Amniotic stem cell (primary cell): Measurements from ENCODE around the gene PFKL.

Source experiments
- DNase-seq: peaks from one replicate; lab custom pipeline; 2025; lab: John Stamatoyannopoulos, UW

The PFKL gene

DNA sequence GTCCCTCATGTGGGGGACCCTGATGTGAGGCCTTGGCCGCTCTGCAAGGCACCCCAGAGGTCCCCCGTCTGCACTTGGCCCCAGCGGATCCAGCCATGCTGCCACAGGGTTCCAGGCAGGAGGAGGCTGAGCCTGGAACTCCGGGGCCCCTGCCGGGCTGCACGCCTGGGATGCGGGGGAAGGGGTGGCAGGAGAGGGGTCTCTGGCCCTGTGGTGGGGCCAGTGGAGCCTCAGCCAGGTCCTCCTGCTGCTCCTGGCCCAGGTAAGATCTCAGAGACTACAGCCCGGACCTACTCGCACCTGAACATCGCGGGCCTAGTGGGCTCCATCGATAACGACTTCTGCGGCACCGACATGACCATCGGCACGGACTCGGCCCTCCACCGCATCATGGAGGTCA is 12.9 kb downstream of the PFKL start:
- DNase-seq = no peak

- no peak for DNase-seq
These were observed 13.6 kb downstream of the PFKL start for GRCh38 chr21:44313451-44313850.

- DNase-seq = no peak
These were observed 14.3 kb downstream of the PFKL start for GRCh38 chr21:44314128-44314527.

- no peak for DNase-seq
These were observed 14.7 kb downstream of the PFKL start for GRCh38 chr21:44314561-44314960.

- no peak for DNase-seq
These were observed 15.9 kb downstream of the PFKL start for GRCh38 chr21:44315691-44316203.

DNA sequence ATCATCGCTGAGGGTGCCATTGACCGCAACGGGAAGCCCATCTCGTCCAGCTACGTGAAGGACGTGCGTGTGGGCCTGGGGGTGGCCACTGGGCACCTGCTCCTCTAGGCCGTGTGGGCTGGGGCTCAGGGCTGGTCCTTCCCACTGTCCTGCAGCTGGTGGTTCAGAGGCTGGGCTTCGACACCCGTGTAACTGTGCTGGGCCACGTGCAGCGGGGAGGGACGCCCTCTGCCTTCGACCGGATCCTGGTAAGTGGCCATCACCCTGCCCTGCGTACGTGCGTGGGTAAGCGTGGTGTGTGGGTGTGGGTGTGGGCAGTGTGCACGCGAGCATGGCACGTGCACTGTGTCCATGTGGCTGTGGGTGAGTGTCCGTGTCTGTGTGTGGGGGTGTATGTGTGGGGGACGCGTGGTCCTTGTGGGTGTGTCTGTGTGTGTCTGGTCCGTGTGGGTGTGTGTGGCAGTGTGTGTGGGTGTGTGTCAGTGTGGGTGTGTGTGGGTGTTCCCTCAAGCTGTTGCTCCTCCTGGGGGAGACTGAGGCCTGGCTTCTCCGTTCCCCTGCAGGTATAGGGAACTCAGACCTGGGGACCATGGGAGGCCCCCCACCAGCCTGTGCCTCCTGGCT is 16.5 kb downstream of the PFKL start:
- no peak for DNase-seq

DNA sequence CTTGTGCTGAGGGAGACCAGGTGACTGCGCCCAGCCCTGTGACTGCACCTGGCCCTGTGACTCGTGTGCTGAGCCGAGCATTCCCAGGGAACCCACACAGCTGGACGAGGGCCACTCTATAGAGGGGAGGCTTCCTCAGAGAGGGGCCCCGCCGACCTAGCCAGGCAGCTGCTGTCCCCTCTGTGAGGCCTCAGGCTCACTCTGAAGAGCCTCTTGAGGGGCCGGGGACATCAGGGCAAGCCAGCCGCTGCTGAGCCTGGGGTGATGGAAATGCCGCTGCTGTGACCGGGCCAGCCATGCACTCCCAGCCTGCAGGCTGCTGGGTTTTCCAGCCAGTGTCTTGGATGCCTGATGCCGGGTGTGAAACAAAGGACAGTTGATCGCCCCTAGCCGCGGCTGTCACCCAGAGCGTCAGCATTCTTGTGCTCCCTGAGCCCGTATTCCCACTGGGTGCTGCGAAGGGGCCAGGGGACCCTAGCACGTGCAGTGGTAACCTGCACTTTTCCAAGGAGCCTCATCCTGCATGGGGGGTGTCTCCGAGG is 17.5 kb downstream of the PFKL start:
- DNase-seq = no peak

DNA sequence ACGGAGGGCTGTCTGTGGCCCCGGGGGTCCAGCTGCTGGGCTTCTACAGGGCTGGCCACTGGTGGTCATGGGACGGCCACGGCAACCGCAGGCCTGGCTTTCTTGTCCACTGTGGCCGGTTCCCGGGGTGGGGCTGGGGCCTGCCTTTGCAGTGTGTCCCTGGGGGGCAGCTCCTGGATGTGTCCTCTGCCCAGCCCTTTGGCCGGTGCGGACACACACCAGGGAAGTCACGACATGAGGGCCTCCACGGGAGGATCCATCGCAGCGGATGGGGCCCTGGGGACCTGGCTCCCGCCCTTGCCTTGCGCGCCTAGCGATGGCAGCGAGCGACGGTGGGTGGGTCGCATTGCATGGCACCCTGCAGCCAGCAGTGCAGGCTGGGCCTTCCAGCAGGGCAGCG is 18.0 kb downstream of the PFKL start:
- DNase-seq = no peak

DNA sequence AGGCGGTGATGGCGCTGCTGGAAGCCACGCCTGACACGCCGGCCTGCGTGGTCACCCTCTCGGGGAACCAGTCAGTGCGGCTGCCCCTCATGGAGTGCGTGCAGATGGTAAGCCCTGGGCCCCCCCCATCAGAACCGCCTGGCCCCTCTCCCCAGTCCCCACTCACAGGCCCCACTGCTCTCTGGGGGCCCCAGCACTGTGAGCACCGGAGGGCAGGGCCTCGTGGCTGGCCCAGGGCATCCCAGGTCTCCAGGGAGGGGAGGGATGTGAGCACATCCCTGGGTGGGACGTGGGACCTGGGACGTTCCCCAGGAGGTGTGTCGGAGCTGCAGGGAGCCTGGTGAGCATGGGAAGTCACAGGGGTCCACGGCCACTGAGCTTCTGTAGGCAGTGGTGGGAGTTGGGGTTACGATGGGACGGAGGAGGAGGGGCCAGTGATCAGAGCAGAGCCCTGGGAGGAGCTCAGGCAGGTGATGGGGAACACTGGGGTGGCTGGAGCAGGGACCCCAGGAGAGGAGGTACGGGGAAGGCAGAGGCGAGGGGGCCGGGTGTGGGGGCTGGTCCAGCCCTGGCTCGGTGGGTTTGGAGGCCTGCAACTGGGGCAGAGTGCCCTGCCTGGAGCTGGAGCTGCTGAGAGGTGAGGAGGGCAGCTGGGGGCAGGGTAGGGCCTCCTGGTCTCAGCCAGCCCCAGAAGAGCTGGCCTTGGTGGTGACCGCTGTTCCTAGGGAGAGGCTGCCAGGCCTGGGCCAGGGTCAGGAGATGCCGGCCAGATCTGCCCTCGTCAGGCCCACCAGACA is 18.8 kb downstream of the PFKL start:
- DNase-seq = no peak

GRCh38 chr21:44319407-44320065 is 19.7 kb downstream of the PFKL start:
- no peak for DNase-seq

GRCh38 chr21:44320847-44321246 is 21.0 kb downstream of the PFKL start:
- no peak for DNase-seq

DNA sequence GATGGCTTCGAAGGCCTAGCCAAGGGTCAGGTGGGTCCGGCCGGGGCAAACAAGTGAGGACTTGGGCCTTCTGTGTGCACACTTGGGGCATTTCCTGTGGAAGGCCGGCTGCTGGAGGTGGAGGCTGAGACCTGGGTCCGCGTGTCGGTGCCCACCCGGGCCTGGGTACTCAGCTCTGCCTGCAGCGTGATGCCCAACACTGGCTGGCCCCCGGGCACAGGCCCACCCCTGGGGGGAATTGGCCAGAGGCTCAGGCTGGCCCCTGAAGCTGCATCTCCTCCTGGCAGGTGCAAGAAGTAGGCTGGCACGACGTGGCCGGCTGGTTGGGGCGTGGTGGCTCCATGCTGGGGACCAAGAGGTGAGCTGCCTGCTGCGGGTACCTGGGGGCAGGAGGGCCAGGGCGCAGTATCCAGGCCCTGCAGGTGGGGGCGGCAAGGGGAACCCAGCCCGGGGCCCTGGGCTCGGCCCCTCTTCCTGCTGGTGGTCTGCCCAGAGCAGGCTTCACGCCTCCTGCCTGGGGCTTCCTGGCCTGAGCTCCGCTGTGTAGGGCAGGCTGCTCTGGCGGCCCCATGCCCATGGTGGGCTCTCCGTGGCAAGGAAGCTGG is 22.1 kb downstream of the PFKL start:
- DNase-seq = no peak

DNA sequence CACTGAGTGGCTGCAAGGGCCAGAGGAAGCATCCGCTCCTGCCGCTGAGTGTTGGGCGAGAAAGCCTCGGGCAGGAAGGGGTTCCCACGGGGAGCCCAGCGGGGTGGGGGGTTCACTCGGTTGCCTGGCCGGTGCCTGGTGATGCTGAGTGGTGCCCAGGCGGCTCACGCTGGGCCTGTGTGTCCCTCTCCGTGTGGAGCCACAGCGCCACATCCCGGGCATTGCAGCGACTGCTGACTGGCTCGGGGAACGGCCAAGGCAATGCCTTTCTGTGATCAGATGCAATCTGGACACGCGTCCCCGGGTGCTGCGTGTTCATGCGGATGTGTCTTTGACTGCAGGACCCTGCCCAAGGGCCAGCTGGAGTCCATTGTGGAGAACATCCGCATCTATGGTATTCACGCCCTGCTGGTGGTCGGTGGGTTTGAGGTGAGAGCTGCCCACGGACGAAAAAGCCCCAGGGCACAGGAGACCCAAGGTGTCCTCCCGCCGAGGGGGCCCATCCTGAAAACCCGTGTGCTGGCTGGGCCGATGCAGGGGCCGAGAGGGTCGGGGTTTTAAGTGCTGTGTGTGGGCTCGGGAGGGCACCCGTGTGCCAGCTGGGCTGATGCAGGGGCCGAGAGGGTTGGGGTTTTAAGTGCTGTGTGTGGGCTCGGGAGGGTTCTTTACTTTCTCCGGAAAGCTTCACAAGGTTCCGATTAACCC is 22.9 kb downstream of the PFKL start:
- no peak for DNase-seq

- no peak for DNase-seq
These were observed 23.7 kb downstream of the PFKL start for GRCh38 chr21:44323591-44323990.

- DNase-seq = no peak
These were observed 24.4 kb downstream of the PFKL start for GRCh38 chr21:44324106-44324853.

- no peak for DNase-seq
These were observed 24.9 kb downstream of the PFKL start for GRCh38 chr21:44324854-44325107.

- no peak for DNase-seq
These were observed 25.8 kb downstream of the PFKL start for GRCh38 chr21:44325386-44326271.

GRCh38 chr21:44326272-44326647 is 26.4 kb downstream of the PFKL start:
- no peak for DNase-seq

DNA sequence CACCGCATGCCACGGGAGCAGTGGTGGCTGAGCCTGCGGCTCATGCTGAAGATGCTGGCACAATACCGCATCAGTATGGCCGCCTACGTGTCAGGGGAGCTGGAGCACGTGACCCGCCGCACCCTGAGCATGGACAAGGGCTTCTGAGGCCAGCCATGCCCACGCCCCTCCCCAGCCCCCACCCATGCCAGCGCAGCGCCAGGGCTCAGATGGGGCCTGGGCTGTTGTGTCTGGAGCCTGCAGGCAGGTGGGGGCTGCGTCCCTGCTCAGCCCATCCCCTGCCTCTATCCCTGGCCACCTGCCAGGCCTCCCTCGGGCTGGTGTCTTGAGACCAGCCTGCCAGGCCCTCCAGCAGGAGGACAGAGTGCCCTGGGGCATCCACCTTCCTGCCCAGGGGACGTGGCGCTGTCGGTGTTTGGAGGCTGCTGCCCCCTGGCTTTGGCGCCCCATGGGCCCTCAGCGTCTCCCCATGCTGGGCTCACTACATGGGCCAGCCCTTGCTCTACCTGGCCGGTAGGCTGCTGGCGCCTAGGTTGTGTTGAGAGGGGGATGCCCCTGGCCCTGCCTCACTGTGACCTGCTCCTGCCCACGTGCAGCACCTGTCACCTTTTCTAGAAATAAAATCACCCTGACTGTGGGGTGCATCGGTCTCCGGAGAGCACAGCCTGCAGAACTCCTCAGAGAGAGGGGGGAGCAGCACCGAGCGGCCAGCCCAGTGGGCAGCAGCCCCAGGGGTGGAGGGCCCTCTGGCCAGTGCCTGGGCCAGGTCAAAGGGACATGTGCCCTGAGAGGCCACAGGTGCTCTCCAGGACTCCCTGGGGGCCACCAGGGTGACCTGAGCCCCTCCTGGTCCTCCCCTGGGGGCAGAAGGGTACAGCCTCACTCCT is 27.1 kb downstream of the PFKL start:
- DNase-seq = no peak
